Peyer's patch (tissue), 4 donors: ENCODE results near the gene STAM2. TPM values are rescaled to one million over a fixed set of nuclear protein-coding genes. Genes with fewer than 3 reads are reported as not detected.
"Not testable (repeated sequence)": the region's sequence is repeated elsewhere in the genome, so short reads cannot be mapped to it uniquely, and the experiment has no call there.

Experiments used
- DNase-seq, 3 donors: peaks; one replicate each; pipeline ENCODE4 v3.0.0-alpha.2; 2017 to 2019
- H3K27ac ChIP-seq, 4 donors: fragments of 200-600 bp; sonication (generic); one replicate each; pipeline ENCODE4 v1.5.1; 2016 to 2019
- H3K27me3 ChIP-seq, 2 donors: fragments of 200-600 bp; sonication (generic); one replicate each; pipeline ENCODE4 v1.5.1; 2019
- H3K36me3 ChIP-seq, 3 donors: fragments of 200-600 bp; sonication (generic); one replicate each; pipeline ENCODE4 v1.5.1; 2016 to 2019
- H3K4me1 ChIP-seq, 4 donors: fragments of 200-600 bp; sonication (generic); one replicate each; pipeline ENCODE4 v1.5.1; 2016 to 2019
- H3K4me3 ChIP-seq, 4 donors: fragments of 200-600 bp; sonication (generic); 1 replicate in 3 of 4; 2 replicates in 1 of 4; pipeline ENCODE4 v1.5.1; 2016 to 2019; ENCODE audit warnings: mild to moderate bottlenecking in 1 of 4
- H3K9me3 ChIP-seq, 4 donors: fragments of 200-600 bp; sonication (generic); one replicate each; pipeline ENCODE4 v1.5.1; 2016 to 2019; ENCODE audit warnings: mild to moderate bottlenecking in 1 of 4
- CTCF ChIP-seq, 6 experiments: fragments of 450-650 bp in 4 of 6; fragments of 200-600 bp in 2 of 6; sonication (generic) in 1 of 6; IDR thresholded peaks; one replicate each; pipeline ENCODE4 v1.5.1; 2017 to 2019; ENCODE audit warnings: antibody characterized with exemption in 6 of 6, mild to moderate bottlenecking in 3 of 6, moderate library complexity in 1 of 6
- POLR2A ChIP-seq, 2 donors: fragments of 450-650 bp; IDR thresholded peaks; one replicate each; pipeline ENCODE4 v1.5.1; 2017; ENCODE audit warnings: antibody characterized with exemption in 2 of 2, mild to moderate bottlenecking in 2 of 2, moderate library complexity in 2 of 2
- total RNA-seq, 4 donors: library from RNA; depleted of rRNA; stranded (reverse); fragments of >200 nt; gene quantifications; one replicate each; pipeline ENCODE4 v1.1.0, GENCODE V29; 2016

STAM2 gene
- total RNA-seq, 4 donors from 2014 or later, result 29.7 to 46.2 (median 36.8) TPM

GRCh38 chr2:152127628-152128027 is 47.9 kb downstream of the STAM2 start:
- TF ChIP-seq CTCF (IDR thresholded peaks at IDR 0.05), result no peak
- TF ChIP-seq POLR2A (IDR thresholded peaks at IDR 0.05), result no peak
- Histone ChIP-seq H3K36me3 (peaks cover 0 to 51% (median 0%) of the 10 kb centered on the region in 3 donors), H3K27me3 (no peaks in the 10 kb centered on the region), H3K27ac (no peak overlapping the region), H3K9me3 (no peaks in the 10 kb centered on the region), H3K4me1 (no peaks in the 10 kb centered on the region), H3K4me3 (no peak overlapping the region)
- DNase-seq, result no peak

DNA sequence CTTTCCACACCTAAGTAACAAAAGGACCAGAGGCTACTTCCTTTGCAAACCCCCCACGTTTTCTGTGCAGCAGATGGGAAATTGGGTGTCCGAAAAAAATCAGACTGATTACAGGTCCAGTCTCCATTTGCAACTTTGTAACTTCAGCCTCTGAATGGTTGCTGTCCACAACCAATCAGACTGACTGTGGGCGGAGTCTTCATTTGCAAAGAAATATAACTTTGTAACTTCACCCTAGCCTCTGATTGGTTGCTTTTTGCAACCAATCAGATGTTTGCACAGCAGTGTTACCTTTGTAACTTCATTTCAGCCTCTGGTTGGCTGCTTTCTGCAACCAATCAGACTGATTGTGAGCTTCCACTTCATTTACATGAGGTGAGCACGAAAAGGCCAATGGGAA is 48.9 kb downstream of the STAM2 start:
- H3K9me3 ChIP-seq, result no peaks in the 10 kb centered on the region
- no peak overlapping the region for H3K27ac ChIP-seq
- DNase-seq, result no peak
- TF ChIP-seq POLR2A (IDR thresholded peaks at IDR 0.05), result no peak
- TF ChIP-seq CTCF (IDR thresholded peaks at IDR 0.05), result no peak
- H3K4me1 ChIP-seq, result no peaks in the 10 kb centered on the region
- no peaks in the 10 kb centered on the region for H3K27me3 ChIP-seq
- peaks cover 0 to 57% (median 0%) of the 10 kb centered on the region in 3 donors for H3K36me3 ChIP-seq
- no peak overlapping the region for H3K4me3 ChIP-seq

- no peaks in the 10 kb centered on the region for H3K4me1 ChIP-seq
- H3K9me3 ChIP-seq, result no peaks in the 10 kb centered on the region
- H3K36me3 ChIP-seq, result peaks cover 0 to 58% (median 0%) of the 10 kb centered on the region in 3 donors
- no peaks in the 10 kb centered on the region for H3K27me3 ChIP-seq
- DNase-seq, result no peak
- TF ChIP-seq POLR2A (IDR thresholded peaks at IDR 0.05), result no peak
- TF ChIP-seq CTCF (IDR thresholded peaks at IDR 0.05), result no peak
- no peak overlapping the region for H3K4me3 ChIP-seq
- no peak overlapping the region for H3K27ac ChIP-seq
Observed at GRCh38 chr2:152122161-152122560, 53.4 kb downstream of the STAM2 start.

GRCh38 chr2:152120430-152120829 is 55.1 kb downstream of the STAM2 start:
- no peak for DNase-seq
- peaks cover 0 to 54% (median 0%) of the 10 kb centered on the region in 3 donors for H3K36me3 ChIP-seq

DNA sequence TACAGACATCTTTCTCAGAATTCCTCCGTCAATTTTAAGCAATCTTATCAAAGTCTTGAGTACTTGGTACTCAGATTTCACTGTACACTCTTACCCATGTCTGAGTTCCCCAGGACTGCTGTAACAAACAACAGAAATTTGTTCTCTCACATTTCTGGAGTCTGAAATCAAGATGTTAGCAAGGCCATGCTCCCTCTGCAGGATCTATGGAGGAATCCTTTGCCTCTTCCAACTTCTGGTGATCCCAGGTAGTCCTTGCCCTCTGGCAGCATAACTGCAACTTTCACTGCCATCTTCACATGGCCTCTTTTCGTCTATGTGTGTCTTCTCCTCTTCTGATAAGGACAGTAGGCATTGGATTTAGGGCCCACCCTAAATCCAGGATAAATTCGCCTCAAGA is 59.6 kb downstream of the STAM2 start:
- no peak overlapping the region for H3K4me3 ChIP-seq
- H3K36me3 ChIP-seq, result peaks cover 0 to 16% (median 0%) of the 10 kb centered on the region in 3 donors
- no peak for TF ChIP-seq CTCF (IDR thresholded peaks at IDR 0.05)
- no peaks in the 10 kb centered on the region for H3K27me3 ChIP-seq
- no peak for DNase-seq
- no peak overlapping the region for H3K27ac ChIP-seq
- H3K9me3 ChIP-seq, result no peaks in the 10 kb centered on the region
- no peaks in the 10 kb centered on the region for H3K4me1 ChIP-seq

More at GRCh38 chr2:152120430-152120829, 55.1 kb downstream of the STAM2 start:
- Histone ChIP-seq H3K9me3 (no peaks in the 10 kb centered on the region), H3K4me3 (no peak overlapping the region), H3K4me1 (no peaks in the 10 kb centered on the region), H3K27ac (no peak overlapping the region), H3K27me3 (no peaks in the 10 kb centered on the region)
- no peak for TF ChIP-seq POLR2A (IDR thresholded peaks at IDR 0.05)
- no peak for TF ChIP-seq CTCF (IDR thresholded peaks at IDR 0.05)

GRCh38 chr2:152114366-152114765 is 61.2 kb downstream of the STAM2 start:
- H3K4me1 ChIP-seq, result no peaks in the 10 kb centered on the region
- DNase-seq, result no peak
- peaks cover 0 to 3% (median 0%) of the 10 kb centered on the region in 3 donors for H3K36me3 ChIP-seq
- TF ChIP-seq POLR2A (IDR thresholded peaks at IDR 0.05) (no peak), CTCF (IDR thresholded peaks at IDR 0.05) (no peak)
- H3K27me3 ChIP-seq, result no peaks in the 10 kb centered on the region
- H3K27ac ChIP-seq, result no peak overlapping the region
- no peak overlapping the region for H3K4me3 ChIP-seq
- no peaks in the 10 kb centered on the region for H3K9me3 ChIP-seq

GRCh38 chr2:152107140-152107539 is 68.4 kb downstream of the STAM2 start:
- H3K36me3 ChIP-seq, H3K27ac ChIP-seq, H3K27me3 ChIP-seq, H3K4me1 ChIP-seq, H3K4me3 ChIP-seq, H3K9me3 ChIP-seq, DNase-seq: not testable (repeated sequence)
